Lower leg skin (tissue), 4 donors: ENCODE results near the gene PRSS21. TPM values are rescaled to one million over a fixed set of nuclear protein-coding genes. Genes with fewer than 3 reads are reported as not detected.
A peak's percentile ranks its signal among the peaks of the same experiment; 100 is the strongest.

Experiments
- DNase-seq, 2 donors: peaks; one replicate each; pipeline ENCODE4 v3.0.0-alpha.2; 2019; ENCODE audit warnings: low spot score in 2 of 2
- H3K4me3 ChIP-seq: fragments of 200-600 bp; sonication (generic); 2 replicates; pipeline ENCODE4 v1.5.1; 2017; ENCODE audit warnings: mild to moderate bottlenecking, low read depth; ENCODE audit not compliant: poor library complexity, severe bottlenecking
- CTCF ChIP-seq, 3 donors: fragments of 450-650 bp; IDR thresholded peaks; one replicate each; pipeline ENCODE4 v1.5.1; 2016; ENCODE audit warnings: antibody characterized with exemption in 3 of 3, mild to moderate bottlenecking in 3 of 3, moderate library complexity in 2 of 3
- POLR2A ChIP-seq, 2 donors: fragments of 450-650 bp; IDR thresholded peaks; one replicate each; pipeline ENCODE4 v1.6.1; 2016 to 2017; ENCODE audit warnings: antibody characterized with exemption in 2 of 2, mild to moderate bottlenecking in 1 of 2, moderate library complexity in 1 of 2
- WGBS, 2 donors: methylation state at CpG; one replicate each; pipeline ENCODE4 v1.1.5; 2018; 5-methylcytosine and 5-hydroxymethylcytosine counted together
- intact Hi-C: fragments of 100-400 bp; cut with DNase I; formaldehyde crosslinking; loops from one replicate; pipeline ENCODE4 v1.15.0; 2023; ENCODE audit warnings: low total_unique reads
- total RNA-seq, 4 donors: library from RNA; depleted of rRNA; stranded (reverse); fragments of >200 nt; gene quantifications; one replicate each; pipeline ENCODE4 v1.1.0, GENCODE V29; 2016

Gene PRSS21
- total RNA-seq, 4 donors from 2014 or later = 0.63 TPM; not detected in 3

- DNase-seq = no peak
- 93 to 94% methylated on average over 12 of the region's 12 CpGs for WGBS, 2 donors
- no peak for TF ChIP-seq CTCF (IDR thresholded peaks at IDR 0.05)
- TF ChIP-seq POLR2A (IDR thresholded peaks at IDR 0.05) = no peak
- intact Hi-C loops = no loop called here
- no peak overlapping the region for H3K4me3 ChIP-seq
These were observed 38.4 kb upstream of the PRSS21 start for GRCh38 chr16:2778630-2778958.

GRCh38 chr16:2779151-2779920, 37.7 kb upstream of the PRSS21 start:
- peak in 1 of 2 donors; percentile 81 for DNase-seq
- TF ChIP-seq POLR2A (IDR thresholded peaks at IDR 0.05) (no peak), CTCF (IDR thresholded peaks at IDR 0.05) (no peak)
- intact Hi-C loops = no loop called here
- 85 to 91% methylated on average over 17 to 23 of the region's 23 CpGs for WGBS, 2 donors
- H3K4me3 ChIP-seq = no peak overlapping the region

GRCh38 chr16:2779978-2780898, 36.8 kb upstream of the PRSS21 start:
- no peak for DNase-seq
- H3K4me3 ChIP-seq = no peak overlapping the region
- TF ChIP-seq POLR2A (IDR thresholded peaks at IDR 0.05) (no peak), CTCF (IDR thresholded peaks at IDR 0.05) (no peak)
- WGBS, 2 donors = 64 to 68% methylated on average over 17 of the region's 17 CpGs
- intact Hi-C loops = no loop called here

- 82 to 86% methylated on average over 20 of the region's 20 CpGs for WGBS, 2 donors
- DNase-seq = no peak
- intact Hi-C loops = no loop called here
These were observed 34.3 kb upstream of the PRSS21 start for GRCh38 chr16:2782583-2783351.

GRCh38 chr16:2783581-2784357, 33.3 kb upstream of the PRSS21 start:
- no peak for DNase-seq
- TF ChIP-seq POLR2A (IDR thresholded peaks at IDR 0.05) (no peak), CTCF (IDR thresholded peaks at IDR 0.05) (no peak)
- H3K4me3 ChIP-seq = no peak overlapping the region
- intact Hi-C loops = no loop called here
- 92 to 94% methylated on average over 15 of the region's 15 CpGs for WGBS, 2 donors

More at GRCh38 chr16:2782583-2783351, 34.3 kb upstream of the PRSS21 start:
- TF ChIP-seq POLR2A (IDR thresholded peaks at IDR 0.05) = no peak
- H3K4me3 ChIP-seq = no peak overlapping the region
